GM23248 (cell line): ENCODE measurements around the gene RELN.

Experiments
- EZH2 ChIP-seq: fragments of 200-600 bp; sonication (generic); IDR thresholded peaks from 2 replicates; pipeline ENCODE4 v1.6.1; 2018; ENCODE audit warnings: antibody characterized with exemption, mild to moderate bottlenecking; ENCODE audit not compliant: insufficient read depth, poor library complexity, severe bottlenecking
- EZH2phosphoT487 ChIP-seq: fragments of 200-600 bp; sonication (generic); IDR thresholded peaks from 2 replicates; pipeline ENCODE4 v1.6.1; 2018; ENCODE audit warnings: antibody characterized with exemption, moderate library complexity, mild to moderate bottlenecking, low read depth; ENCODE audit not compliant: insufficient read depth

DNA sequence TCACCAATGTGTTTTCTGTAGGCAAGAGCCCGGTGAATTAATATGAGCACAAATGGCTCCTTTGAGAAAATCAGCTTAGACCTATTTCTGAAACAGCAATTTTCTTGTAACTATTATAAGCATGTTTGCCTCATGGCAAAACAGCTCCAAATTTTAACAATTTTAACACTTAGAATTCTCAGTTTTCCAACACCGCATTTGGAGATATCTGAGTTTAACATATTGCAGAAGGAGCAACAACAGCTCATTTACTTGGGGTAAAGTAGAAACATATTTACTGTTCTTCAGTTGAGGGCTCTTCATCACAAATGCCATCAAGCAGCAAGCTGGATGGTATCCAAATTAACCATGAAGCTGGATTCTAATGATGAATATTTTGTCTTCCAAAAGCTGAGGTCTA is 409.4 kb downstream of the RELN start:
- no peak for TF ChIP-seq EZH2
- TF ChIP-seq EZH2phosphoT487: no peak
